HG03025 (cell line): ENCODE measurements around the gene MAD1L1.
"Not testable (repeated sequence)": the region's sequence is repeated elsewhere in the genome, so short reads cannot be mapped to it uniquely, and the experiment has no call there.

Experiments
- ATAC-seq: cut with Tn5 transposase; IDR thresholded peaks from one replicate; pipeline ENCODE4 v1.9.1; 2021; ENCODE audit warnings: mild to moderate bottlenecking, moderate library complexity; ENCODE audit not compliant: unreplicated experiment, low FRiP score

Gene MAD1L1

GRCh38 chr7:2040201-2040892 lies 192.4 kb downstream of the MAD1L1 start:
- ATAC-seq = no peak

GRCh38 chr7:2038931-2039728 lies 193.6 kb downstream of the MAD1L1 start:
- ATAC-seq = no peak

GRCh38 chr7:2037808-2038522 lies 194.8 kb downstream of the MAD1L1 start:
- ATAC-seq = no peak

GRCh38 chr7:2037301-2037807 lies 195.4 kb downstream of the MAD1L1 start:
- ATAC-seq = no peak

- ATAC-seq = no peak
Measured at GRCh38 chr7:2036786-2037185, 196.0 kb downstream of the MAD1L1 start.

- not testable (repeated sequence) for ATAC-seq
Measured at GRCh38 chr7:2036201-2036600, 196.5 kb downstream of the MAD1L1 start.

- no peak for ATAC-seq
Measured at GRCh38 chr7:2034291-2035201, 198.2 kb downstream of the MAD1L1 start.

GRCh38 chr7:2033586-2034135 lies 199.1 kb downstream of the MAD1L1 start:
- no peak for ATAC-seq

GRCh38 chr7:2032876-2033407 lies 199.8 kb downstream of the MAD1L1 start:
- no peak for ATAC-seq

GRCh38 chr7:2032030-2032875 lies 200.5 kb downstream of the MAD1L1 start:
- no peak for ATAC-seq

- ATAC-seq = no peak
Measured at GRCh38 chr7:2031451-2031845, 201.3 kb downstream of the MAD1L1 start.

GRCh38 chr7:2030475-2031450 lies 202.0 kb downstream of the MAD1L1 start:
- ATAC-seq = no peak

GRCh38 chr7:2029936-2030335 lies 202.8 kb downstream of the MAD1L1 start:
- no peak for ATAC-seq

- ATAC-seq = no peak
Measured at GRCh38 chr7:2029211-2029905, 203.4 kb downstream of the MAD1L1 start.

- ATAC-seq = no peak
Measured at GRCh38 chr7:2028733-2029132, 204.0 kb downstream of the MAD1L1 start.

GRCh38 chr7:2025188-2025587 lies 207.6 kb downstream of the MAD1L1 start:
- ATAC-seq = no peak

- no peak for ATAC-seq
Measured at GRCh38 chr7:2024567-2024918, 208.2 kb downstream of the MAD1L1 start.
